DOHH2 (cell line): ENCODE data around the gene ZSCAN22.

Experiments used
- CTCF ChIP-seq: fragments of 200-600 bp; sonication (generic); IDR thresholded peaks from one replicate; pipeline ENCODE4 v1.5.1; 2014; ENCODE audit warnings: antibody characterized with exemption, mild to moderate bottlenecking, low read depth, low read length; ENCODE audit not compliant: poor library complexity, severe bottlenecking
- EZH2phosphoT487 ChIP-seq: fragments of 200-600 bp; sonication (generic); IDR thresholded peaks from 2 replicates; pipeline ENCODE4 v1.6.1; 2017; ENCODE audit warnings: borderline replicate concordance, mild to moderate bottlenecking, antibody characterized with exemption, low read length, moderate library complexity, mixed read lengths

GRCh38 chr19:58372311-58373133, 45.7 kb downstream of the ZSCAN22 start:
- TF ChIP-seq CTCF (no peak), EZH2phosphoT487 (no peak)
